HepG2 (cell line): Measurements from ENCODE around the gene ZNF585A. TPM values are rescaled to one million over a fixed set of nuclear protein-coding genes. Genes with fewer than 3 reads are reported as not detected.
"Not testable (repeated sequence)": the region's sequence is repeated elsewhere in the genome, so short reads cannot be mapped to it uniquely, and the experiment has no call there.

Source experiments
- ATAC-seq: fragments of 200-7000 bp; cut with Tn5 transposase; 3 replicates; pipeline ENCODE4 v1.9.1; 2020; ENCODE audit warnings: mild to moderate bottlenecking, moderate library complexity
- BruUV-seq: library from RNA; stranded (reverse); fragments of 400-500 nt; replicated peaks from 2 replicates; lab custom pipeline; 2021; lab: Mats Ljungman, UMichigan
- CTCF ChIA-PET: fragments of 300-600 bp; formaldehyde crosslinking; extraction: SDS; loops from one replicate; lab custom pipeline; 2021; ENCODE audit warnings: low total read pairs, inconsistent platforms, low intra/inter-chr PET ratio; lab: Yijun Ruan, JAX
- POLR2A ChIA-PET: fragments of 350-600 bp; sonication (Branson Sonifier 250); formaldehyde crosslinking; loops from one replicate; lab custom pipeline; 2020; ENCODE audit warnings: antibody characterized with exemption, inconsistent platforms; lab: Yijun Ruan, JAX
- DNase-seq: peaks from one replicate; pipeline ENCODE4 v3.0.0-alpha.2; 2015; ENCODE audit warnings: low spot score
- FAIRE-seq: peaks from 3 replicates; lab custom pipeline; 2011; peaks lifted over from hg19 to GRCh38; lab: Jason Lieb, UNC
- H2AFZ ChIP-seq: one replicate; pipeline ENCODE4 v1.6.1; 2011; ENCODE audit warnings: low read length, inconsistent platforms
- H3K27ac ChIP-seq: fragments of 300-600 bp; 3 replicates; pipeline ENCODE4 v1.8.0; 2011; ENCODE audit warnings: mixed run types, mild to moderate bottlenecking, mixed read lengths, low read length, inconsistent platforms; ENCODE audit not compliant: insufficient read depth; ENCODE audit errors: extremely low read length
- H3K27me3 ChIP-seq, 2 experiments: fragments of 200-600 bp in 1 of 2; 2 replicates in 1 of 2; 3 replicates in 1 of 2; pipeline versions ENCODE4 v1.6.0 to v1.8.0; 2011; ENCODE audit warnings: low read length in 2 of 2, mild to moderate bottlenecking in 2 of 2, moderate library complexity in 2 of 2, inconsistent platforms in 1 of 2; ENCODE audit not compliant: insufficient read depth in 2 of 2, control insufficient read depth in 1 of 2
- H3K36me3 ChIP-seq, 2 experiments: fragments of 200-600 bp in 1 of 2; replicated peaks in 1 of 2; 2 replicates in 1 of 2; 3 replicates in 1 of 2; pipeline versions ENCODE4 v1.5.1 to v1.8.0; 2011; ENCODE audit warnings: low read length in 2 of 2, inconsistent platforms in 1 of 2; ENCODE audit not compliant: insufficient read depth in 2 of 2, control insufficient read depth in 1 of 2
- H3K4me1 ChIP-seq: 2 replicates; pipeline ENCODE4 v1.5.1; 2012; ENCODE audit warnings: low read length, inconsistent platforms; ENCODE audit not compliant: insufficient read depth
- H3K4me2 ChIP-seq: 2 replicates; pipeline ENCODE4 v1.6.0; 2011; ENCODE audit warnings: low read depth, low read length, inconsistent platforms
- H3K4me3 ChIP-seq, 3 experiments: fragments of 200-600 bp in 1 of 3; sonication (generic), shearing (Covaris generic) in 1 of 3; replicated peaks in 1 of 3; 2 replicates each; pipeline ENCODE4 v1.5.1; 2011 to 2016; ENCODE audit warnings: low read length in 3 of 3, inconsistent platforms in 2 of 3, low read depth in 2 of 3, mild to moderate bottlenecking in 2 of 3, control low read depth in 1 of 3, mixed read lengths in 1 of 3; ENCODE audit not compliant: insufficient read depth in 1 of 3
- H3K79me2 ChIP-seq: one replicate; pipeline ENCODE4 v1.6.1; 2011; ENCODE audit warnings: low read length, inconsistent platforms; ENCODE audit not compliant: insufficient read depth
- H3K9ac ChIP-seq: 2 replicates; pipeline ENCODE4 v1.6.0; 2011; ENCODE audit warnings: mild to moderate bottlenecking, low read depth, low read length, inconsistent platforms; ENCODE audit not compliant: insufficient read depth
- H3K9me3 ChIP-seq: 2 replicates; pipeline ENCODE4 v1.5.1; 2012; ENCODE audit warnings: mild to moderate bottlenecking, low read length
- H4K20me1 ChIP-seq: 2 replicates; pipeline ENCODE4 v1.6.0; 2011; ENCODE audit warnings: inconsistent platforms, mild to moderate bottlenecking, low read length, moderate library complexity; ENCODE audit not compliant: insufficient read depth
- BORCS8-MEF2B ChIP-seq: sonication (generic); formaldehyde crosslinking; IDR thresholded peaks from 2 replicates; pipeline ENCODE4 v1.8.0; 2022; ENCODE audit warnings: mild to moderate bottlenecking, missing genetic modification reagents
- FOXK2 ChIP-seq: fragments of 450-650 bp; IDR thresholded peaks from 2 replicates; pipeline ENCODE4 v1.6.1; 2016
- JUNB ChIP-seq: sonication (generic); formaldehyde crosslinking; IDR thresholded peaks from 2 replicates; pipeline ENCODE4 v1.8.0; 2022; ENCODE audit warnings: missing genetic modification reagents, mild to moderate bottlenecking, borderline replicate concordance
- MAFF ChIP-seq: IDR thresholded peaks from 2 replicates; pipeline ENCODE4 v1.6.1; 2011; ENCODE audit warnings: low read depth, low read length, improper control_type of control experiment
- MAFK ChIP-seq, 2 experiments: IDR thresholded peaks in 1 of 2; conservative IDR thresholded peaks in 1 of 2; 2 replicates each; pipeline ENCODE4 v1.6.1; 2011; ENCODE audit warnings: improper control_type of control experiment in 2 of 2, low read length in 2 of 2
- POLR2A ChIP-seq, 2 experiments: IDR thresholded peaks; 2 replicates each; pipeline ENCODE4 v1.6.1; 2011; ENCODE audit warnings: low read depth in 2 of 2, low read length in 2 of 2, mild to moderate bottlenecking in 1 of 2, moderate library complexity in 1 of 2; ENCODE audit not compliant: insufficient read depth in 1 of 2
- YEATS4 ChIP-seq: sonication (generic); formaldehyde crosslinking; IDR thresholded peaks from 2 replicates; pipeline ENCODE4 v1.4.0; 2020; ENCODE audit warnings: missing genetic modification reagents, borderline replicate concordance
- ZNF12 ChIP-seq: sonication (generic); formaldehyde crosslinking; IDR thresholded peaks from 2 replicates; pipeline ENCODE4 v1.5.0; 2020; ENCODE audit warnings: missing genetic modification reagents
- ZNF20 ChIP-seq: sonication (generic); formaldehyde crosslinking; IDR thresholded peaks from 2 replicates; pipeline ENCODE4 v1.4.0; 2020; ENCODE audit warnings: mild to moderate bottlenecking, moderate library complexity, missing genetic modification reagents
- WGBS: methylation state at CpG from one replicate; pipeline ENCODE4 v1.1.6; 2017; ENCODE audit warnings: low lambda C conversion rate; 5-methylcytosine and 5-hydroxymethylcytosine counted together
- in situ Hi-C: cut with HindIII; loops from 2 replicates; pipeline ENCODE4 v1.10.0; 2017; ENCODE audit warnings: low pct_unique_long_range_greater_than_20kb; ENCODE audit not compliant: extremely low pct_ligation_motif_present
- intact Hi-C: fragments of 100-400 bp; cut with micrococcal nuclease; formaldehyde crosslinking; loops from one replicate; pipeline ENCODE4 v1.10.0; 2022; ENCODE audit not compliant: unreplicated experiment
- polyA plus RNA-seq, 8 experiments: library from polyadenylated mRNA; depleted of rRNA in 3 of 8; stranded (reverse) in 7 of 8; unstranded in 1 of 8; fragments of >200 nt; fragmentation: Illumina TruSeq in 4 of 8; extraction: Trizol in 4 of 8; gene quantifications; 2 replicates each; pipeline versions ENCODE4 v1.2.1 to v1.2.3, GENCODE V29; 2011 to 2016; ENCODE audit warnings: low read depth in 4 of 8, missing spikeins in 1 of 8, mixed read lengths in 1 of 8; ENCODE audit not compliant: insufficient read depth in 1 of 8
- total RNA-seq, 5 experiments: library from RNA; depleted of rRNA; stranded (reverse); fragments of >200 nt; fragmentation: Illumina TruSeq; extraction: Trizol; gene quantifications; 2 replicates each; pipeline ENCODE4 v1.2.3, GENCODE V29; 2016; ENCODE audit warnings: low read depth in 1 of 5
- TF ChIP-seq, protein P1 (sequence below): sonication (generic); formaldehyde crosslinking; IDR thresholded peaks from 2 replicates; pipeline ENCODE4 v1.5.0; 2020; ENCODE audit warnings: missing genetic modification reagents, mild to moderate bottlenecking, borderline replicate concordance

Gene ZNF585A
- total and polyA plus RNA-seq, 2 of the 13 experiments (the other 11 are each of a cell fraction or from before 2014, with no cell fraction given): 7.1 to 8.5 TPM

DNA sequence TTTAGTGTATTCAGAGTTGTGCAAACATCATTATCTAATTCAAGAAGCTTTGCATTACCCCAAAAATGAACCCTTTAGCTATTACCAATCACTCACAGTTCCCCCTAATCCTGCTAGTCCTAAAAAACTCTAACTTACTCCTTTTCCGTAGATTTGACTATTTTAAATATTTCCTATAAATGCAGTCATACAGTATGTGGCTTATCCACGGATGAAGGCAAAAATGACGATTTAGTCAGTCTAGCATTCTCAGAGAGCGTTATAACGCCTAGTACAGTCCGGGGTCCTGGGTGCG lies 44.9 kb upstream of the ZNF585A start (continued):
- TF ChIP-seq POLR2A (IDR thresholded peaks at IDR 0.05; ENCODE audit: insufficient read depth in 1 of 2, low read depth in 2 of 2, low read length in 2 of 2) (peak in 1 of 2 experiments; percentile 68; a peak in 2 of 4 replicates), ZNF12 (0 out of 2 replicates have a peak, but pooled peaks have one; percentile 32), YEATS4 (CRISPR knock-in tag) (no peak)
- TF ChIP-seq, all 625 proteins: peak for 8

DNA sequence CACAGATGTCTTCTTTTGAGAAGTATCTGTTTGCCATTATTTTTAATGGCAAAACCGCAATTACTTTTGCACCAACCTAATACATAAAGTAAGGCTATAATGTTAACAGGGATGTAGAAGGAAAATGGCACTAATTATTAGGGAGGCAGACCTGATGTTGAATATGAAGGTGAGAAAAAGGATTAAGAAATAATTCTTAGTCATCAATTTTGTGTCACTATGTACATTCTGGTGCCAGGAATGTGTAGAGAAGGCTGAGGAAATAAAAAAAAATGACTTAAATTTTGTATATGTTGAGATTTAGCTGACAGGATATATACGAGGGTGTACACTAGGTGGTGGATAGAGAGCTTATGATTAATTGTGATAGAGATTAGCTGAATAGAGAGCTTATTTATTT lies 25.3 kb upstream of the ZNF585A start:
- Histone ChIP-seq H3K9me3 (peaks cover 13% of the 10 kb centered on the region), H3K4me1 (no peaks in the 10 kb centered on the region), H2AFZ (no peak overlapping the region), H3K79me2 (no peaks in the 10 kb centered on the region), H3K36me3 (0 out of 5 replicates have a peak, but pooled peaks cover 0 to 5% of the 10 kb centered on the region in 2 experiments), H3K27ac (no peak overlapping the region), H3K27me3 (no peaks in the 10 kb centered on the region), H3K9ac (no peak overlapping the region), H4K20me1 (no peaks in the 10 kb centered on the region), H3K4me2 (no peak overlapping the region), H3K4me3 (no peak overlapping the region)
- no peak for ATAC-seq
- BruUV-seq: no TSS peak
- ChIA-PET POLR2A (no interaction called here), CTCF (no interaction called here)
- TF ChIP-seq MAFF (peak; percentile 73), MAFK (conservative IDR thresholded peaks at IDR 0.05 in 1 of 2, IDR thresholded peaks at IDR 0.05 in 1 of 2; ENCODE audit: low read length in 2 of 2) (peak; percentile 70 to 81), BORCS8-MEF2B (no peak), ZNF20 (no peak), JUNB (CRISPR knock-in tag) (no peak), FOXK2 (no peak)
- TF ChIP-seq, protein P1, sequence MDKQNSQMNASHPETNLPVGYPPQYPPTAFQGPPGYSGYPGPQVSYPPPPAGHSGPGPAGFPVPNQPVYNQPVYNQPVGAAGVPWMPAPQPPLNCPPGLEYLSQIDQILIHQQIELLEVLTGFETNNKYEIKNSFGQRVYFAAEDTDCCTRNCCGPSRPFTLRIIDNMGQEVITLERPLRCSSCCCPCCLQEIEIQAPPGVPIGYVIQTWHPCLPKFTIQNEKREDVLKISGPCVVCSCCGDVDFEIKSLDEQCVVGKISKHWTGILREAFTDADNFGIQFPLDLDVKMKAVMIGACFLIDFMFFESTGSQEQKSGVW (CRISPR knock-in tag): no peak
- DNase-seq: no peak
- in situ Hi-C loops: no loop called here
- no peak for FAIRE-seq
- intact Hi-C loops: no loop called here
- WGBS: 71% methylated on average over 2 of the region's 2 CpGs

DNA sequence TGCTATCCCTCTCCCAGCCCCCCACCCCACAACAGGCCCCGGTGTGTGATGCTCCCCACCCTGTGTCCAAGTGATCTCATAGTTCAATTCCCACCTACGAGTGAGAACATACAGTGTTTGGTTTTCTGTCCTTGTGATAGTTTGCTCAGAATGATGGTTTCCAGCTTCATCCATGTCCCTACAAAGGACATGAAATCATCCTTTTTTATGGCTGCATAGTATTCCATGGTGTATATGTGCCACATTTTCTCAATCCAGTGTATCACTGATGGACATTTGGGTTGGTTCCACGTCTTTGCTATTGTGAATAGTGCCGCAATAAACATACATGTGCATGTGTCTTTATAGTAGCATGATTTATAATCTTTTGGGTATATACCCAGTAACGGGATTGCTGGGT lies 24.6 kb upstream of the ZNF585A start:
- H3K4me3 ChIP-seq, H3K36me3 ChIP-seq, BruUV-seq, H3K4me1 ChIP-seq, in situ Hi-C loops, H4K20me1 ChIP-seq, H2AFZ ChIP-seq, intact Hi-C loops, FAIRE-seq, DNase-seq, ATAC-seq, H3K9ac ChIP-seq, POLR2A ChIA-PET, H3K79me2 ChIP-seq, H3K27ac ChIP-seq, H3K4me2 ChIP-seq, H3K27me3 ChIP-seq, CTCF ChIA-PET: not testable (repeated sequence)
- H3K9me3 ChIP-seq: peaks cover 15% of the 10 kb centered on the region
- 65% methylated on average over 5 of the region's 5 CpGs for WGBS

DNA sequence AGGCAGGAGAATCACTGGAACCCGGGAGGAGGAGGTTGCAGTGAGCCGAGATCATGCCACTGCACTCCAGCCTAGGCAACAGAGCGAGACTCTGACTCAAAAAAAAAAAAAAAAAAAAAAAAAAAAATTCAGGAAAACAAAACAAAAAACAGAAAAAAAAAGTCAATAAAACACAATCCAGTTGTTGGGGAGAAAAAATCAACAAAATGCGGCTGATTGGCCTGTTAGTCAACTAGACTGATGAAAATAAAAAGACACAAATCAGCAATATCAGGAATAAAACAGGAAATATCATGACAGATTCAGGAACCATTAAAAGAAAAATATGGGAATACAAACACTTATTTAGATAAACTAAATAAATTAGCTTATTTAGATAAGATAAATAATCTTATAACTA lies 22.8 kb upstream of the ZNF585A start:
- H3K4me3 ChIP-seq, ATAC-seq, CTCF ChIA-PET, H3K27ac ChIP-seq, H4K20me1 ChIP-seq, H3K27me3 ChIP-seq, H3K36me3 ChIP-seq, H2AFZ ChIP-seq, BruUV-seq, DNase-seq, H3K79me2 ChIP-seq, H3K4me2 ChIP-seq, POLR2A ChIA-PET, in situ Hi-C loops, H3K4me1 ChIP-seq, intact Hi-C loops, H3K9ac ChIP-seq, FAIRE-seq: not testable (repeated sequence)
- peaks cover 31% of the 10 kb centered on the region for H3K9me3 ChIP-seq
- 89% methylated on average over 4 of the region's 4 CpGs for WGBS
